Stomach (tissue), 9 donors: Measurements from ENCODE around the gene HOXC4. TPM values are rescaled to one million over a fixed set of nuclear protein-coding genes. Genes with fewer than 3 reads are reported as not detected.
"Not testable (repeated sequence)": the region's sequence is repeated elsewhere in the genome, so short reads cannot be mapped to it uniquely, and the experiment has no call there.

Source experiments
- DNase-seq, 2 donors: peaks; one replicate each; pipeline versions ENCODE4 v3.0.0 to v3.0.0-alpha.2; 2013 to 2019
- H3K27ac ChIP-seq, 5 donors: fragments of 200-600 bp in 4 of 5; sonication (generic) in 4 of 5; one replicate each; pipeline ENCODE4 v1.5.1; 2013 to 2019; ENCODE audit warnings: mild to moderate bottlenecking in 1 of 5, moderate library complexity in 1 of 5
- H3K27me3 ChIP-seq, 3 donors: fragments of 200-600 bp; sonication (generic); one replicate each; pipeline ENCODE4 v1.5.1; 2017 to 2019; ENCODE audit warnings: mixed run types in 1 of 3
- H3K36me3 ChIP-seq, 4 donors: fragments of 200-600 bp; sonication (generic); 1 replicate in 3 of 4; 2 replicates in 1 of 4; pipeline ENCODE4 v1.5.1; 2016 to 2019
- H3K4me1 ChIP-seq, 4 donors: fragments of 200-600 bp; sonication (generic); one replicate each; pipeline ENCODE4 v1.5.1; 2016 to 2019
- H3K4me3 ChIP-seq, 4 donors: fragments of 200-600 bp; sonication (generic) in 3 of 4; one replicate each; pipeline ENCODE4 v1.5.1; 2016 to 2019; ENCODE audit warnings: mild to moderate bottlenecking in 1 of 4
- H3K9me3 ChIP-seq, 4 donors: fragments of 200-600 bp; sonication (generic); one replicate each; pipeline ENCODE4 v1.5.1; 2016 to 2019
- CTCF ChIP-seq, 7 experiments: fragments of 450-650 bp in 4 of 7; fragments of 200-600 bp in 3 of 7; sonication (generic) in 3 of 7; IDR thresholded peaks; one replicate each; pipeline ENCODE4 v1.5.1; 2016 to 2019; ENCODE audit warnings: antibody characterized with exemption in 7 of 7, control low read depth in 2 of 7, mild to moderate bottlenecking in 1 of 7
- EP300 ChIP-seq: sonication (generic); formaldehyde crosslinking; IDR thresholded peaks from one replicate; pipeline ENCODE4 v1.6.1; 2017; ENCODE audit warnings: antibody characterized with exemption
- POLR2A ChIP-seq, 4 donors: fragments of 450-650 bp; IDR thresholded peaks; one replicate each; pipeline ENCODE4 v1.6.1; 2016; ENCODE audit warnings: antibody characterized with exemption in 4 of 4, control low read depth in 2 of 4, mild to moderate bottlenecking in 1 of 4, moderate library complexity in 1 of 4
- POLR2AphosphoS5 ChIP-seq, 3 donors: sonication (generic); formaldehyde crosslinking; IDR thresholded peaks; one replicate each; pipeline ENCODE4 v1.6.1; 2016; ENCODE audit warnings: antibody characterized with exemption in 3 of 3
- WGBS, 5 donors: extraction: QIAGEN DNeasy Blood & Tissue Kit in 3 of 5; methylation state at CpG; one replicate each; pipeline versions ENCODE4 v1.1.5 to v1.1.7; 2013 to 2018; 5-methylcytosine and 5-hydroxymethylcytosine counted together
- intact Hi-C: fragments of 100-400 bp; cut with DNase I; formaldehyde crosslinking; loops from one replicate; pipeline ENCODE4 v1.15.1; 2023; ENCODE audit warnings: low total_unique reads
- polyA plus RNA-seq, 3 donors: library from polyadenylated mRNA; stranded (reverse); fragments of 200-250 nt; gene quantifications; one replicate each; pipeline ENCODE4 v1.2.3, GENCODE V29; 2013
- total RNA-seq, 5 donors: library from RNA; depleted of rRNA; stranded (reverse); fragments of >200 nt; gene quantifications; one replicate each; pipeline versions ENCODE4 v1.1.0 to v1.2.3, GENCODE V29; 2014 to 2016
- donor health status: healthy with polysubstance abuse.
- donor health status: Bipolar disorder and iron deficiency.
- donor health status: healthy.

Gene HOXC4
- total and polyA plus RNA-seq, 8 donors = 0.92 to 3.7 (median 2.6) TPM; not detected in 3

DNA sequence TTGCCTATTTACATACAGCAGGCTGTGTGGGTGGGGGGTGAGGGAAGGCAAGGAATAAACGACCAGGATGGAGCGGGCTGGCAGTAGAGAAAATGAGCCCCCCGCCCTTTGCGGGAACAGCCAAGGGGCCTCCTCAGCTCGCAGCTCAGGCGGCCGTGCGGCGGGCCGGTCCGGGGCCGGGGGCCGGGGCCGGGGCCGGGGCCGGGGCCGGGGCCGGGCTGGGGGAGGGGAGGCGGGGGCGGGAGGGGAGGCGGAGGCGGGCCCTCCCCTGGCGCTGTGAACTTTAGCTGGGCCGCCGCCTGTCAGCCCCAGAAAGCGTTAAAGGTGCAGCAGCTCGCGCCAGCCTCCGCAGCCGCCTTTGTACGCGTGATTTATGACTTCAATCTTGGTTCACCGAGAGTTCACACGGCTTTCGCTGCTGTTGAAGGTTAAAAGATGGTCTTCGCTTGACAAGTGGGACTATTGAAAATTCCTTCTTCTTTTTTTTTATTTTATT is 28.8 kb downstream of the HOXC4 start:
- Histone ChIP-seq H3K36me3 (no peaks in the 10 kb centered on the region), H3K27me3 (no peaks in the 10 kb centered on the region), H3K4me1 (peaks cover 0 to 24% (median 11%) of the 10 kb centered on the region in 4 donors), H3K4me3 (peak overlapping the region; percentile 27 to 42 (median 40)), H3K27ac (peak overlapping the region; percentile 86 to 97 (median 90)), H3K9me3 (no peaks in the 10 kb centered on the region)
- DNase-seq = peak; percentile 74 to 91
- no peak for TF ChIP-seq EP300
- TF ChIP-seq POLR2A (IDR thresholded peaks at IDR 0.05) = no peak
- TF ChIP-seq CTCF (IDR thresholded peaks at IDR 0.05) = no peak
- peak in 2 of 3 donors; percentile 37 to 68 for TF ChIP-seq POLR2AphosphoS5 (IDR thresholded peaks at IDR 0.05)
- WGBS, 5 donors = 0 to 3% (median 1%) methylated on average over 19 to 36 of the region's 36 CpGs
- intact Hi-C loops = no loop called here

DNA sequence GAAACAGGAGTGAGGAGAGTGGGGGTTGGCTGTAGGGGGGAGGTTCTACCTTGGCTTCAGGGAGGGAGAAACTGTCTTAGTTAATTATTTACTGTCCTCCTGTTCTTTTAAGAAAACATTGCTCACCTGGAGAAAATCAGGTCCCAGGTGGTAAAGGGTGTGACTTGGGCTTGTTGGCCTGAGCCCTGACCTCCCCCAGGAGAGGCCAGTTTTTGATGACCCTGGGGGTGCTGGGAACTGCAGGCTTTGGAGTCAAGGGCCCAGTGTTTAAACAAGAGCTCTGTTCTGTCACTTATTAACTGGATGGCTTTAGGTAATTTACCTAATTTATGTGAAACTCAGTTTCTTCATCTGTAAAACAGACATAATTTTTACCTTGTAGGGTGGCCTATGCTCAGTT is 34.4 kb downstream of the HOXC4 start:
- DNase-seq = peak; percentile 48 to 68
- peaks cover 0 to 12% (median 0%) of the 10 kb centered on the region in 3 donors for H3K27me3 ChIP-seq
- H3K36me3 ChIP-seq, H3K9me3 ChIP-seq, H3K4me3 ChIP-seq, intact Hi-C loops: not testable (repeated sequence)
- peaks cover 0 to 34% (median 18%) of the 10 kb centered on the region in 4 donors for H3K4me1 ChIP-seq
- H3K27ac ChIP-seq = peak overlapping the region in 4 of 5 donors; percentile 61 to 73 (median 68)

DNA sequence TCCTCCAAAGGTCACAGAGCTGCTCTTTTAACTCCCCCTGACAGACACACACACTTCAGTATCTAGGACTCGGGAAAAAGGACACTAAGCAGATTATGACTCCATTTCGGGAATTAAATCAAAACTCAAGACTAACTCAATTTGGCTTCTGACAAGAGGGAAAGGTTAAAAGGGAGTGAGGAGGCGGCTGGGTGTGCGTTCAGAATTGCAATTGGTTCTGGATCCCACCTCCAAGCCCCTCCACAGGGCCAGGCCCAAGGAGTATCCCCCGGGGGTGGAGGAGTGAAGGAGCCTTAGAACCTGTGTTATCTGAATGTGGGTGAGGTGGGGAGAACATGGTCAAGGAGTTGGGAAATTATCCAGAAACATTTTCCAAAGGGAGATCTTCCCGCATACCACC is 35.8 kb downstream of the HOXC4 start:
- Histone ChIP-seq H3K4me1 (peaks cover 0 to 22% (median 11%) of the 10 kb centered on the region in 4 donors), H3K27ac (peak overlapping the region in 1 of 5 donors; percentile 10), H3K27me3 (peaks cover 0 to 12% (median 0%) of the 10 kb centered on the region in 3 donors)
- H3K36me3 ChIP-seq, DNase-seq, H3K9me3 ChIP-seq, H3K4me3 ChIP-seq, intact Hi-C loops: not testable (repeated sequence)
- WGBS, 5 donors = 65 to 81% (median 73%) methylated on average over 6 of the region's 6 CpGs

- H3K36me3 ChIP-seq, intact Hi-C loops, H3K9me3 ChIP-seq: not testable (repeated sequence)
- 0 to 3% (median 1%) methylated on average over 8 to 37 of the region's 37 CpGs for WGBS, 5 donors
- H3K27me3 ChIP-seq = peaks cover 0 to 12% (median 0%) of the 10 kb centered on the region in 3 donors
- peak overlapping the region; percentile 36 to 45 (median 41) for H3K4me3 ChIP-seq
- H3K4me1 ChIP-seq = peaks cover 0 to 22% (median 11%) of the 10 kb centered on the region in 4 donors
- H3K27ac ChIP-seq = peak overlapping the region in 3 of 5 donors; percentile 10 to 54 (median 18)
- DNase-seq = peak in 1 of 2 donors; percentile 72
These were observed 36.7 kb downstream of the HOXC4 start for GRCh38 chr12:54090312-54090711.

- H3K27ac ChIP-seq, H3K9me3 ChIP-seq, DNase-seq, H3K4me3 ChIP-seq, H3K36me3 ChIP-seq, intact Hi-C loops: not testable (repeated sequence)
- WGBS, 5 donors = 55 to 71% (median 63%) methylated on average over 2 of the region's 2 CpGs
- H3K4me1 ChIP-seq = peaks cover 0 to 17% (median 9%) of the 10 kb centered on the region in 4 donors
- H3K27me3 ChIP-seq = peaks cover 0 to 12% (median 0%) of the 10 kb centered on the region in 3 donors
These were observed 39.3 kb downstream of the HOXC4 start for GRCh38 chr12:54092943-54093342.

DNA sequence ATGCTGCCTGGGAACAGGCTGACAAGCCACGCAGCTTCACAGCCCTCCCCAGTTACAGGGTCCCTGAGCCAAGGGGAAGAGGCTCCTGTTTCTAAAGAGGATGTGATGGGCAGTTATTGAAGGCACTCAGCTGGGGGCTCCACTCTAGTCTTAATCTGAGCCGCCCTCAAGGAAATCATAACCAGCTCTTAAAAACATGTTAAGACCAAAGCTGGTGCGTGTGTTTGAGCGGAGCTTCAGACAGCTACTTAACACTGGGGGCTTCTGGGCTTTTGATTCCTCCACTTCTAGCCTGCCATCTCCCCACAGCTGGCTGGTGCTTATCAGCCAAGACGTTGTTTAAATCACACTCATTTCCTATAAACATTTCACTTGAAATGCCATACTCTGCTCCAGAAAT is 42.3 kb downstream of the HOXC4 start:
- H3K9me3 ChIP-seq, intact Hi-C loops, H3K27ac ChIP-seq, H3K27me3 ChIP-seq, H3K4me3 ChIP-seq, DNase-seq, H3K4me1 ChIP-seq, H3K36me3 ChIP-seq: not testable (repeated sequence)
- 49 to 68% (median 66%) methylated on average over 5 of the region's 5 CpGs for WGBS, 5 donors

DNA sequence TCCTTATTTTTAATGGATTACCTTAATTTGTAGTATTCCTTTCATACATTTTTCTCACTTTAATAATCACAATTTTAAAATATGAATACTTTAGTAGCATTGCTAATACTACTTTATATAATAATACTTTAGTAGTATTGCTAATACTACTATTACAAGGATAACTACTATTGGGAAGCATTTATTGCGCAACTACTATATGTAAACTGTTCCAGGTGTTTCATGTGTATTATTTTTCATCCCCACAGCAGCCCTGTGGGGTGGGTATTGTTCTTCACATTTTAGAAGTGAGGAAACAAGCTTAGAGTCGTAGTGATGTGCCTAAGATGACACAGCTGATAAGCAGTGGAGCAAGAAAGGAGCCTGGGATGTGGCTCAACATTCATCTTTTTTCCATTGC is 45.0 kb downstream of the HOXC4 start:
- DNase-seq, intact Hi-C loops, H3K4me3 ChIP-seq, H3K4me1 ChIP-seq, H3K27me3 ChIP-seq, H3K27ac ChIP-seq, H3K36me3 ChIP-seq, H3K9me3 ChIP-seq: not testable (repeated sequence)
- WGBS, 5 donors = 77 to 94% (median 86%) methylated on average over 2 of the region's 2 CpGs

- WGBS, 5 donors = 44 to 63% (median 56%) methylated on average over 6 of the region's 6 CpGs
- DNase-seq, intact Hi-C loops: not testable (repeated sequence)
These were observed 47.0 kb downstream of the HOXC4 start for GRCh38 chr12:54100588-54100987.

GRCh38 chr12:54102223-54102622 is 48.6 kb downstream of the HOXC4 start:
- Histone ChIP-seq H3K4me1 (peaks cover 0 to 17% (median 4%) of the 10 kb centered on the region in 4 donors), H3K27me3 (peaks cover 0 to 23% (median 9%) of the 10 kb centered on the region in 3 donors)
- H3K9me3 ChIP-seq, H3K4me3 ChIP-seq, H3K27ac ChIP-seq, DNase-seq, H3K36me3 ChIP-seq, intact Hi-C loops: not testable (repeated sequence)
- 66 to 90% (median 86%) methylated on average over 6 of the region's 6 CpGs for WGBS, 5 donors

More at GRCh38 chr12:54100588-54100987, 47.0 kb downstream of the HOXC4 start:
- not testable (repeated sequence) for H3K36me3 ChIP-seq, H3K4me1 ChIP-seq, H3K9me3 ChIP-seq, H3K27me3 ChIP-seq, H3K27ac ChIP-seq, H3K4me3 ChIP-seq

- intact Hi-C loops, DNase-seq, H3K4me3 ChIP-seq, H3K36me3 ChIP-seq, H3K27ac ChIP-seq, H3K9me3 ChIP-seq: not testable (repeated sequence)
- 58 to 86% (median 67%) methylated on average over 1 of the region's 1 CpG for WGBS, 5 donors
- peaks cover 0 to 36% (median 9%) of the 10 kb centered on the region in 3 donors for H3K27me3 ChIP-seq
- H3K4me1 ChIP-seq = peaks cover 0 to 17% (median 4%) of the 10 kb centered on the region in 4 donors
These were observed 50.2 kb downstream of the HOXC4 start for GRCh38 chr12:54103827-54104226.
